Neuron (in vitro differentiated cells): ENCODE results near the gene FAM216A.
A peak's percentile ranks its signal among the peaks of the same experiment; 100 is the strongest.
"Not testable (repeated sequence)": the region's sequence is repeated elsewhere in the genome, so short reads cannot be mapped to it uniquely, and the experiment has no call there.

ENCODE experiments used
- H2AFZ ChIP-seq: one replicate; pipeline ENCODE4 v1.6.1; 2013; ENCODE audit warnings: low read depth, mild to moderate bottlenecking, inconsistent platforms, low read length, moderate library complexity
- H3K27me3 ChIP-seq: one replicate; pipeline ENCODE4 v1.6.1; 2013; ENCODE audit warnings: low read length; ENCODE audit not compliant: insufficient read depth
- H3K36me3 ChIP-seq: one replicate; pipeline ENCODE4 v1.6.1; 2013; ENCODE audit warnings: low read length; ENCODE audit not compliant: insufficient read depth
- H3K4me1 ChIP-seq: one replicate; pipeline ENCODE4 v1.6.1; 2013; ENCODE audit warnings: low read length; ENCODE audit not compliant: insufficient read depth
- H3K4me3 ChIP-seq: 2 replicates; pipeline ENCODE4 v1.5.1; 2013; ENCODE audit warnings: mild to moderate bottlenecking, low read length, moderate library complexity
- H3K9me3 ChIP-seq: one replicate; pipeline ENCODE4 v1.6.1; 2013; ENCODE audit warnings: low read length

The FAM216A gene, protein sequence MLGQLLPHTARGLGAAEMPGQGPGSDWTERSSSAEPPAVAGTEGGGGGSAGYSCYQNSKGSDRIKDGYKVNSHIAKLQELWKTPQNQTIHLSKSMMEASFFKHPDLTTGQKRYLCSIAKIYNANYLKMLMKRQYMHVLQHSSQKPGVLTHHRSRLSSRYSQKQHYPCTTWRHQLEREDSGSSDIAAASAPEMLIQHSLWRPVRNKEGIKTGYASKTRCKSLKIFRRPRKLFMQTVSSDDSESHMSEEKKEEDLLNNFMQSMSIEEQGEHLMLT

DNA sequence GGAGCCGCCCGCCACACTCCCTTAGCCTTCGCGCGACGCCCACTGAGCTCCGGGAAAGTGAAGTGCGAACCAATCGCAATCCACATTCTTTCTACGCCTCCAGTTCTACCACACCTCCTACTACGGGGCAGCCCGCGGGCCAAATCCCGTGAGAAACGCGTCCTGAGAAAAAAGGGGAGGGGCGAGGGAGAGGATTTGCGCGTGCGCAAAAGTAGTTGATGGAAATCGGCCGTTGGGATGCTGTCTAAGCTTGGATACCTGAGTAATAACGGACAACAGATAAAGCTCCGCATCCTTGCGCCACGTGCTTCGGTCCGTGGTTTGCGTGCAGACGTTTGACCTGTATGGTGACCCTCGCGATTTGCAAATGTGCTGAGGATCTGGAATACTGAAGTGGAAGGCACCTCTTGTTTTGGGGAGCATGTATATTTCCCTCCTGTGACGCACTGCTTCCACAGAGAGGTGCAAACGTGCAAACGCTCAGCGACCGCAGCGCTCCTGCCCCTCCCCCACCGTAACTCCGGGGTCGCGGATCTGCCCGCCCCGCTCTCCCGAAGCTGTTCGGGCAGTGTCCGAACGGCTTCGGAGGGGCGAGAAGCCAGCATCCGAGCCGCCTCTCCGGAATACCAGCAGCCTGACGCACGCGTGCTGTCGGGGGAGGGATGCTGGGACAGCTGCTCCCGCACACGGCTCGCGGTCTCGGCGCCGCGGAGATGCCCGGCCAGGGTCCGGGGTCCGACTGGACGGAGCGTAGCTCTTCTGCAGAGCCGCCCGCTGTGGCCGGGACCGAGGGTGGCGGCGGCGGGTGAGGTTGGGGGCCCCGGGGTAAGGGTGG lies at the start of gene FAM216A, which contains the start of gene GPN3:
FAM216A (plus strand) TSS at position 632 of the 835 bp plus-strand sequence; CDS start at position 663, 31 bp downstream.
GPN3 (minus strand) TSS at position 44 of the 835 bp plus-strand sequence. CDS start 54 bp downstream, outside the sequence.
- Histone ChIP-seq H3K27me3 (no peaks in the 10 kb centered on the region), H3K36me3 (peaks cover 16% of the 10 kb centered on the region), H3K4me1 (peaks cover 14% of the 10 kb centered on the region), H3K4me3 (peak within 1 kb of the TSS; percentile 89), H2AFZ (peak within 1 kb of the TSS; percentile 97), H3K9me3 (no peaks in the 10 kb centered on the region)

DNA sequence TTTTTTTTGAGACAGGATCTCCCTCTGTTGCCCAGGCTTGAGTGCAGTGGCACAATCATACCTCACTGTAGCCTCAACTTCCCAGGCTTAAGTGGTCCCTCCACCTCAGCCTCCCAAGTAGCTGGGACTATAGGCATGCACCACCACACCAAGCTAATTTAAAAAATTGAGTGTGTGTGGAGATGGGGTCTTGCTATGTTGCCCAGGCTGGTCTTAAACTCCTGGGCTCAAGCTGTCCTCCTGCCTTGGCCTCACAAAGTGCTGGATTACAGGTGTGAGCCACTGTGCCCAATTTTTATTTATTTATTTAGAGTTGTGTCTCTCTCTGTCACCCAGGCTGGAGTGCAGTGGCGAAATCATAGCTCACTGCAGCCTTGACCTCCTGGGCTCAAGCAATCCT lies 48.0 kb upstream of the FAM216A start:
- not testable (repeated sequence) for H2AFZ ChIP-seq, H3K4me1 ChIP-seq, H3K27me3 ChIP-seq, H3K36me3 ChIP-seq, H3K9me3 ChIP-seq, H3K4me3 ChIP-seq

DNA sequence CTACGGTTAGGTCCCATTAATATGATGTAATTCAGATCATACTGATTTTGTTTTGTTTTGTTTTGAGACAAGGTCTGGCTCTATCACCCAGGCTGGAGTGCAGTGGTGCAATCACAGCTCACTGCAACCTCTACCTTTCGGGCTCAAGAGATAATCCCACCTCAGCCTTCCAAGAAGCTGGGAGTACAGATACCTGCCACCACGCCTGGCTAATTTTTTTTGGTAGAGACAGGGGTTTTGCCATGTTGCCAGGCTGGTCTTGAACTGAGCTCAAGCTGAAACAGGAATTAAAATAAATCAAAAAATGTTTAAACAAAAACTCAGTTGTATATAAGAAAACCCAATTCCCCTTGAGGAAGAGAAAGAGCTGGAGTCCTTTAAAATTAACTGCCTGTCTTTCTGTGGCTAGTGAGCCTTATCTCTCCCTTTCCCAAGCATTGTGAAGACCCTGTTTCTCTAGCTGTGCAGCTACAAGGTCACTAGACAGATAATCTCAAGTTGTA lies 47.4 kb upstream of the FAM216A start:
- no peak overlapping the region for H2AFZ ChIP-seq
- no peaks in the 10 kb centered on the region for H3K9me3 ChIP-seq
- no peak overlapping the region for H3K4me3 ChIP-seq
- H3K36me3 ChIP-seq, result no peaks in the 10 kb centered on the region
- no peaks in the 10 kb centered on the region for H3K4me1 ChIP-seq
- H3K27me3 ChIP-seq, result no peaks in the 10 kb centered on the region

DNA sequence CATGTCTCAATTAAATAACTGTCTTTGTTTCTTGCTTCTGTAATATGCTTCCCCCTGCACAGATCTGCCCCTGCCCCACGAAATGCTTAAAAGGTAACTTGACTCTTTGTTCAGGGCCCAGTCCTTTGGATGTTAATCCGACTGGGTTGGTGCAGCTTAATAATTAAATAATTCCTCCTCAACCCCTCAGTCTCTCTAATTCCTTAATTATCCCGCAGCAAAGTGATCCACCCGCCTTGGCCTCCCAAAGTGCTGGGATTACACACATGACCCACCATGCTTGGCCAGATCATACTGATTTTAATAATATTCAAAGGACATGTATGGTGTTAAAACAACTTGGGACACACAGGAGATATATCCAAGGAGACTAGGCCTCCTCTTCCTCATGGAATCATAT lies 46.9 kb upstream of the FAM216A start:
- Histone ChIP-seq H2AFZ (no peak overlapping the region), H3K9me3 (no peaks in the 10 kb centered on the region), H3K4me1 (no peaks in the 10 kb centered on the region), H3K4me3 (no peak overlapping the region), H3K27me3 (no peaks in the 10 kb centered on the region), H3K36me3 (no peaks in the 10 kb centered on the region)

DNA sequence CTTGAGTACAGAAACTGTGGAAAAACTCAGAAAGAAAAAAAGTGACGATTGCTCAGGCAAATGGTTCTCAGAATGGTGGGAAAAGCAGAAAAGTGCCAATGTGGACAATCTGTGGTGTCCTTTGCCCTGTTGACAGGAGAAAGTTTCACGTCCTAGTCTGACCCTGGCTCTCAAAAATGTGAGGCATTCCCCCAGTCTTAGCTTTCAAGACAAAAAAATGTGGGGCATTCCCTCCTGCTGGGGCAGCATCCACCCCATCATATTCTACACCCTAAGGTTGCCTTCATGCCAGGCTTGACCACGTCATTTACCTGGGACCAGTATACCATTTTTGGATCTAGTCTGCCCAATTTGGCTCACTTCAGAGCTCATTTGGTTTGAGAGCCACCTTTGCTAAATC lies 44.4 kb upstream of the FAM216A start:
- Histone ChIP-seq H3K27me3 (no peaks in the 10 kb centered on the region), H3K36me3 (no peaks in the 10 kb centered on the region), H3K4me3 (no peak overlapping the region), H3K9me3 (no peaks in the 10 kb centered on the region), H2AFZ (no peak overlapping the region), H3K4me1 (no peaks in the 10 kb centered on the region)

DNA sequence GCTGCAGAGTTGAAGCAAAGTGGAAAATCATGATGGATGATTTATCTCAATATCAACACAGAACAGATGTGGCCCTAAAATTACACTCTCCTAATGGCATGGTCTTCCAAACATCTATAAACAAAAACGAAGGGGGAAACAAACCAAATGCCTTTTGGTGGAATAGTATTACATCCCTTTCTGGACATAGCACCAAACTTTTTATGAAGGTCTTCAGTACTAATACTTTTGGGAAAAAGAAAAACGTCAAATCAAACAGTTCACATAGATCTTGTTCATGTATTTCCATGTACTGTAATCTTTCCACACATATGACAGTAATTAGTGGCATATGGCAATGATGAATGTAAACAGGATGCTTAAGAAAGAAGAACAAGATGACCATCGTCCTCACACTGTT lies 42.2 kb upstream of the FAM216A start:
- no peaks in the 10 kb centered on the region for H3K4me1 ChIP-seq
- H2AFZ ChIP-seq, result no peak overlapping the region
- H3K36me3 ChIP-seq, result no peaks in the 10 kb centered on the region
- H3K27me3 ChIP-seq, result no peaks in the 10 kb centered on the region
- no peaks in the 10 kb centered on the region for H3K9me3 ChIP-seq
- H3K4me3 ChIP-seq, result no peak overlapping the region

DNA sequence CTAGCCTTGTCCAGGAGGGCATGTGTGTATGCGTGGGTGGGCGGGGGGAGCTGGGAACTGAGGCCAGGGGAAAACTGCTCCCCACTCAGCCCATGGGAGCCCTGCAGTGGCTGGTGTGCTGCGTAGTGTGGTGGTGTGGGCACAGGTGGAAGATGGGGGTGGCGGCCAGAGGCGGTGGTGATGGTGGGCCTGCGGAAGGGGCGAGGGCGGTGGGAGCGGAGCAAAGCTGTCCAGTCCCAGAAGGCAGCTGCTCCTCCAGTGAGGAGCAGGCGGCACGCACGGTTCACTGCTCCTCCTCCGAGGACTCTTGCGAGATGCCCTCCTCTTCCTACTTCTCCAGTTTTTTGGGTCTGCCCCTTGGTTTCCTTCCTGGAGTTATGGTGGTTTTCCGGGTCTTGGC lies 39.0 kb upstream of the FAM216A start:
- not testable (repeated sequence) for H3K4me3 ChIP-seq, H3K4me1 ChIP-seq, H3K36me3 ChIP-seq, H3K27me3 ChIP-seq, H3K9me3 ChIP-seq, H2AFZ ChIP-seq

DNA sequence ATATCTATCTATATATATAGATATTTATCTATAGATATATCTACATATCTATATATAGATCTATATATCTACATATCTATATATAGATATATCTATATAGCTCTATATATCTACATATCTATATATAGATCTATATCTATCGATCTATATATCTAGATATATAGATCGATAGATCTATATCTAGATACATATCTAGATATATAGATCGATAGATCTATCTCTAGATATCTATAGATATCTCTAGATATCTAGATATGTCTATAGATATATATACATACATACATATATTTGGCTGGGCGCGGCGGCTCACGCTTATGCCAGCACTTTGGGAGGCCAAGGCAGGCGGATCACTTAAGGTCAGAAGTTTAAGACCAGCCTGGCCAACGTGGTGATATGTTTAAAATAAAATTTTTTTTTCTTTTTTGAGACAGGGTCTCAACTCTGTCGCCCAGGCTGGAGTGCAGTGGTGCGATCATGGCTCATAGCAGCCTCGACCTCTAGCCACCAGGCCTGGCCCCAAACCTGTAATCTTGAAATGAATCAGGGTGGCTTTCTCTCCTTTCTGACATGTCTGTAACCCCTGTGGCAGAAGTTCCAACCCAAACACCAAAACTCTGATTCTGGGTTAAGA lies 36.6 kb upstream of the FAM216A start:
- no peak overlapping the region for H3K4me3 ChIP-seq
- H2AFZ ChIP-seq, result no peak overlapping the region
- H3K36me3 ChIP-seq, result peaks cover 20% of the 10 kb centered on the region
- H3K27me3 ChIP-seq, result no peaks in the 10 kb centered on the region
- H3K9me3 ChIP-seq, result no peaks in the 10 kb centered on the region
- H3K4me1 ChIP-seq, result no peaks in the 10 kb centered on the region

DNA sequence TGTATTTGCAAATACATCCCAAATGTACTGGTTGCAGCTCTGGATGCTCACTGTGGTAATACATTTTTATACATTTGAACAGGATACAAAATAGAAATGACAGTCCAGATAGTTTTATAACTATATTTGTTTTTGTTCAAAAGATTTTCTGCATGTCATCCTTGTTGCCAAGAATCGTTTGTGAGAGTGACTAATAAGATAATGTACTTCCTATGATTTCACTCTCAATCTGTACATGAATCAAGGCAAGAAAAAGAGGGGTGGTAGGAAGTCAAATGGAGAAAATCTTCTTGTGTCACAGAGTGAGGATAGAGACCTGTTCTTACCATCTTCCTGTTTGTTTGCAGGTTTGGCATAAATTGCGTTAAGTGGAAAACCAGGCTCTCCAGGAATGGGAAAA lies 32.4 kb upstream of the FAM216A start:
- H3K27me3 ChIP-seq, result no peaks in the 10 kb centered on the region
- H3K36me3 ChIP-seq, result peaks cover 49% of the 10 kb centered on the region

DNA sequence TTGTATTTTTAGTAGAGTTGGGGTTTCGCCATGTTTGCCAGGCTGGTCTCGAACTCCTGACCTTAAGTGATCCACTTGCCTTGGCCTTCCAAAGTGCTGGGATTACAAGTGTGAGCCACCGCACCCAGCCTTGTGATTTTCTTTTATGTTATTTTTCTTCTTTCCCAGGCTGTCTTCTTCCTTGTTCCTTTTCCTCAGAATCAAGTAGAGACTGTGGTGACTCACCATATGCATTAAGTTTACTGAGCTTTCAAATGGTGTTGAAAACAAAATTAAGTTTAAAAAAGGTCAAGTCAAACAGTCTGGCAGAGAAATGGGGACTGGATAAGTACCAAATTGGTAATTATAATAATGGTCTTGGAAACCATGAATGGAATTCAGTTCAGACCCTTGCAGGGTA lies 24.2 kb upstream of the FAM216A start:
- Histone ChIP-seq H3K9me3 (no peaks in the 10 kb centered on the region), H3K4me3 (no peak overlapping the region), H3K36me3 (peaks cover 50% of the 10 kb centered on the region), H3K4me1 (no peaks in the 10 kb centered on the region), H2AFZ (no peak overlapping the region), H3K27me3 (no peaks in the 10 kb centered on the region)

More for the DNA sequence above, 32.4 kb upstream of the FAM216A start:
- no peak overlapping the region for H2AFZ ChIP-seq
- no peaks in the 10 kb centered on the region for H3K4me1 ChIP-seq
- H3K9me3 ChIP-seq, result no peaks in the 10 kb centered on the region
- H3K4me3 ChIP-seq, result no peak overlapping the region

DNA sequence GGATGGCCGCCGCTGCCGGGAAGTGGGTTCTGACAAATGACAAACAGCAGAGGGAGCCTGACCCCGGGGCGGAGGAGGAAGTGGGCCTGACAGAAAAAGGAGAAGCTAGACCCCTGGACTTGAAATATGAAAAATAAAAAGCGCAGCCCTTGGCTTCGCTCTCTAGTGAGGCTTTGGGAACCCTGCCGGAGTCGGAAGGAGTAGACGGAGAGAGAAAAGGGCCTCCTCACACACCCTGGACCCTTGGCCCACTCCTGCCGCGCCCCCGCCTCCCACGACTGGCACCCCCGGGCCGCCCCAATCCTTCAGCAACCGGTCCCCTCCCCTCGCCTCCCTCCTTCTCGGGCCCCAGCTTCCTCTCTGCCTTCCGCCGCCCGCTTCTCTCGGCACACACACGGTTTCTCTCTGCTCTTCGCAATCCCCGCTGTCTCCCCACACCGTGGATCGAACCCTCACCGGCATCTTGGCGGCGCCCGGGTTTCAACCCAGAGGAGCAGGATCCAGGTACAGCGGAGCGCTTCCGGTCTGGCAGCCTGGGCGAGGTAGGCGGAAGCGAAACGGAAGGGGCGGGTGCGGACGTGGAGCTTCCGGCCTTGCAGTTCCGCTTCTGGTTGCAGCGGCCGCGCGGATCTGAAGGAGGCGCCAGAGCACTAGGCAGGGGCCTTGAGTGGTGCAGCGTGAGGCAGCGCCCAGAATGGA lies 18.7 kb upstream of the FAM216A start, which contains the start of gene ARPC3:
ARPC3 (minus strand) TSS at position 539 of the 699 bp plus-strand sequence; CDS start at position 462, 77 bp downstream.
- peaks cover 32% of the 10 kb centered on the region for H3K36me3 ChIP-seq
- H3K27me3 ChIP-seq, result no peaks in the 10 kb centered on the region

DNA sequence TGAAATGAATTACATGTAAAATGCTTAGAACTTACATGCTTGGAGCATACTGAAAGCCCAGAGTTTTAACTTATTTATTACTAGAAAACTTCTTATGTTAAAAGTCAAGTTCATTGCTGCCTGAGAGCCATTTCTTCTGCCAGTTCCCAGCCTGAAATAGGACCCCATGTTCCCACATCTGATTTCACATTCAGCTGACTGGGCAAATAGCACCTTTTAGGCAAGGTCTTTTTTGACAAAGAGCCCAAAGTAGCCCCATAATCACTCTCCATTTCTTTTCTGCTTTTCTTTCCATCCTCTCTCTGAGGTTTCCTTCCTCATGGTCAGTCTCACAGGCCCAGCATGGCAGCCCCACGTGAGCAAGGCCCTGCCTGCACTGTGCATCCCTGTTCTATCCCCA lies 17.4 kb upstream of the FAM216A start:
- H3K27me3 ChIP-seq, result no peaks in the 10 kb centered on the region
- peaks cover 38% of the 10 kb centered on the region for H3K36me3 ChIP-seq
- no peaks in the 10 kb centered on the region for H3K9me3 ChIP-seq
- no peaks in the 10 kb centered on the region for H3K4me1 ChIP-seq
- H3K4me3 ChIP-seq, result no peak overlapping the region
- no peak overlapping the region for H2AFZ ChIP-seq

More for the DNA sequence above, 18.7 kb upstream of the FAM216A start, which contains the start of gene ARPC3:
- H2AFZ ChIP-seq, result peak within 1 kb of the TSS; percentile 25
- H3K9me3 ChIP-seq, result no peaks in the 10 kb centered on the region
- H3K4me3 ChIP-seq, result peak within 1 kb of the TSS; percentile 72
- no peaks in the 10 kb centered on the region for H3K4me1 ChIP-seq
